ENCODE measurements around the gene DNAL1. TPM values are rescaled to one million over a fixed set of nuclear protein-coding genes. Genes with fewer than 3 reads are reported as not detected.

DNAL1 gene
- total RNA-seq, 1 donor from 2014 or later = 1.5 TPM

GRCh38 chr14:73742520-73743238, 97.9 kb downstream of the DNAL1 start:
- Histone ChIP-seq H3K9me3 (no peaks in the 10 kb centered on the region), H3K4me1 (peaks cover 65 to 91% of the 10 kb centered on the region in 2 donors), H3K27ac (peak overlapping the region; percentile 91 to 98), H3K36me3 (peaks cover 14 to 18% of the 10 kb centered on the region in 2 donors), H3K27me3 (no peaks in the 10 kb centered on the region), H3K4me3 (no peak overlapping the region)
- no peak for DNase-seq (ENCODE audit: low spot score in 2 of 2)
- TF ChIP-seq CTCF (IDR thresholded peaks at IDR 0.05) = no peak
- intact Hi-C loops (cut with DNase I) = no loop called here

GRCh38 chr14:73743431-73743931, 98.7 kb downstream of the DNAL1 start:
- Histone ChIP-seq H3K9me3 (no peaks in the 10 kb centered on the region), H3K27ac (peak overlapping the region; percentile 91 to 98), H3K4me3 (no peak overlapping the region), H3K27me3 (no peaks in the 10 kb centered on the region), H3K4me1 (peaks cover 67 to 97% of the 10 kb centered on the region in 2 donors), H3K36me3 (peaks cover 7 to 13% of the 10 kb centered on the region in 2 donors)
- intact Hi-C loops (cut with DNase I) = no loop called here
- TF ChIP-seq CTCF (IDR thresholded peaks at IDR 0.05) = no peak
- DNase-seq (ENCODE audit: low spot score in 2 of 2) = peak in 1 of 2 donors; percentile 71

- no peaks in the 10 kb centered on the region for H3K27me3 ChIP-seq
- peaks cover 61 to 97% of the 10 kb centered on the region in 2 donors for H3K4me1 ChIP-seq
- H3K9me3 ChIP-seq = no peaks in the 10 kb centered on the region
- H3K4me3 ChIP-seq = no peak overlapping the region
- H3K27ac ChIP-seq = peak overlapping the region; percentile 52 to 98
- intact Hi-C loops (cut with DNase I) = no loop called here
- no peak for DNase-seq (ENCODE audit: low spot score in 2 of 2)
- no peak for TF ChIP-seq CTCF (IDR thresholded peaks at IDR 0.05)
- peaks cover 0 to 5% of the 10 kb centered on the region in 2 donors for H3K36me3 ChIP-seq
Observed at GRCh38 chr14:73744175-73744867, 99.5 kb downstream of the DNAL1 start.

- no peak for TF ChIP-seq CTCF (IDR thresholded peaks at IDR 0.05)
- H3K9me3 ChIP-seq = no peaks in the 10 kb centered on the region
- no peaks in the 10 kb centered on the region for H3K36me3 ChIP-seq
- no peaks in the 10 kb centered on the region for H3K27me3 ChIP-seq
- H3K4me1 ChIP-seq = peaks cover 60 to 97% of the 10 kb centered on the region in 2 donors
- H3K4me3 ChIP-seq = no peak overlapping the region
- DNase-seq (ENCODE audit: low spot score in 2 of 2) = no peak
- peak overlapping the region; percentile 52 to 98 for H3K27ac ChIP-seq
- intact Hi-C loops (cut with DNase I) = no loop called here
Observed at GRCh38 chr14:73744874-73745529, 100.2 kb downstream of the DNAL1 start.

- Histone ChIP-seq H3K27me3 (no peaks in the 10 kb centered on the region), H3K4me3 (no peak overlapping the region), H3K4me1 (peaks cover 57 to 97% of the 10 kb centered on the region in 2 donors), H3K27ac (peak overlapping the region; percentile 52 to 98), H3K36me3 (no peaks in the 10 kb centered on the region), H3K9me3 (no peaks in the 10 kb centered on the region)
- intact Hi-C loops (cut with DNase I) = no loop called here
- TF ChIP-seq CTCF (IDR thresholded peaks at IDR 0.05) = no peak
- no peak for DNase-seq (ENCODE audit: low spot score in 2 of 2)
Observed at GRCh38 chr14:73745571-73746519, 101.1 kb downstream of the DNAL1 start.

Data from ascending aorta (tissue), 2 donors.